AG09319 (cell line): ENCODE measurements around the gene ZNF660.
"Not testable (repeated sequence)": the region's sequence is repeated elsewhere in the genome, so short reads cannot be mapped to it uniquely, and the experiment has no call there.

Experiments used
- DNase-seq: peaks from one replicate; pipeline ENCODE4 v3.0.0-alpha.2; 2010; ENCODE audit warnings: low read depth; ENCODE audit errors: extremely low read depth
- CTCF ChIP-seq: IDR thresholded peaks from 2 replicates; pipeline ENCODE4 v1.5.1; 2011; ENCODE audit warnings: low read depth, mild to moderate bottlenecking, inconsistent platforms, low read length, moderate library complexity

The ZNF660 gene

GRCh38 chr3:44584646-44585501 is at the start of gene ZNF660:
TSS of gene ZNF660 (plus strand) at chr3:44584964. CDS start at chr3:44594194, 9,230 bp downstream.
- TF ChIP-seq CTCF: no peak
- peak; percentile 29 for DNase-seq

DNA sequence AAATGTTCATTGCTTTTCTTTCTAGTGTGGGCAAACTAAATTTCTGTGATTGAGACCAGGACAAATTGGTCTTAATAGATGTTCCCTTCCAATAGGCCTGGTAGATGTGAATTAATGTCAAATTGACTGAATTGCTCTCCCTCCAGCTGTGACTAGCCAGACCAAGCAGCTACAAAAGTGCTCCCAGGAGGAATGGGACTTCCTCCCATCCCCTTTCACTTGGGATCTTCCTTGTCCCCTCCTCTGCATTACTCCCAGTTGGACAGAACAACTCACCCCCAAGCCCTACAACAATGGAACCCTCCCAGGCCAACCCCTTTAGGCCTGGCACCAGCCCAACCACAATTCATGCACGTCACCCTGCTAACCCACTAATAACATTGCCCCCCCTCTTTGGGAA is 49.4 kb upstream of the ZNF660 start:
- no peak for TF ChIP-seq CTCF
- no peak for DNase-seq

- not testable (repeated sequence) for DNase-seq
Measured at GRCh38 chr3:44544811-44545210, 40.0 kb upstream of the ZNF660 start.

DNA sequence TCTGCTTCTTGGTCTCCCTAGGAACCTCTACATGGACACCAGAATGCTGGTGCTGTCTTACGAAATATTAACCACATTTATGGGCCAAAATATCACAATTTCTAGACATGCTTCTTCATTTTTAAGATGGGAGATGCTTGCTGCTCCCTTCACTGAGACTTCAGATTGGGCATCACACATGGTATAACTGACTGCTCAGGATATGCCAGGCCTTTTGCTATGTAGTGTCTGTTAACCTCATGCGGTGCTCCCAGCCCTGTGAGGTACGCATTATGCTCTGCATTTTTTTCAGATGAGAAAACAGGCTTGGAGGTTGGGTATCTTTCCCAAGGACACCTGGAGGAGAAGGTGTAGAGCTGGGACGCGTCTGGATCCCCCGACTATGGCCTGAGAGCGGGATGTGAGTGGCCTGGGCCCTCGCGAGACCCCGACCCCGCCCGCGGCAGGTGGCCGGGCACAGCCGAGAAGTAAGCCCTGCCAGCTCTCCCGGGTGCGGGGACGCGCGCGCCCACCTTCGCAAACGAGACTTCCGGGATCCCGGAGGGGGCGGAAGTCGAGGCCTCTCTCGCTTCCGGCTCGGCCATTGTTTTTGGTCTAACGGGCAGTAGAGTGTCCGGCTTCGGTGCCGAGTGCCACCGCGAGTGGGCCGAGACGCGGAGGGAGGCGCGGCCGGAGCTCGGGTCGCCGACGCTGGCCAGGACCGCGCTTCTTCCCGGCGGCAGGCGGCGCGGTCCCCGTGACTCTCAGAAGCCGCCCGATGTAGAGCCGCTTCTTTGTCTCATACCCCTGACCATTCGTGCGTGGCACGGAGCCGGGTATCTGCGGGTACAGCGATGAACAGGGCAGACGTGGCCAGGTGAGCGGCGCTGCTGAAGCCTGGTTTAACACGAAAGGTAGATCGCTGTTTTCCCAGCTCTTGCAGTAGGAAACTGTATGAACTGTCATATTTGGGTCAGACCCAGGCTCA is 29.9 kb upstream of the ZNF660 start, which contains the start of gene ZKSCAN7:
ZKSCAN7 (plus strand) TSS at position 568 of the 967 bp plus-strand sequence. CDS start 1,855 bp downstream, outside the sequence.
- no peak for DNase-seq
- no peak; the same call in 1 of the 2 replicates for TF ChIP-seq CTCF

- DNase-seq: no peak
- TF ChIP-seq CTCF: no peak
Measured at GRCh38 chr3:44555723-44556122, 29.0 kb upstream of the ZNF660 start.

DNA sequence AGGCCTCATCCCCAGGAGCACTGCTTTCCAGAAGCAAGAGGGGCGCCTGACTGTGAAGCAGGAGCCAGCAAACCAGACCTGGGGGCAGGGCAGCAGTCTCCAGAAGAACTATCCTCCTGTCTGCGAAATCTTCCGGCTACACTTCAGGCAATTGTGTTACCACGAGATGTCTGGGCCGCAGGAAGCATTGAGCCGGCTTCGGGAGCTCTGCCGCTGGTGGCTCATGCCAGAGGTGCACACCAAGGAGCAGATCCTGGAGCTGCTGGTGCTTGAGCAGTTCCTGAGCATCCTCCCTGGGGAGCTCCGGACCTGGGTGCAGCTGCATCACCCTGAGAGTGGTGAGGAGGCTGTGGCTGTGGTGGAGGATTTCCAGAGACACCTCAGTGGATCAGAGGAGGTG is 27.7 kb upstream of the ZNF660 start:
- no peak for DNase-seq
- no peak for TF ChIP-seq CTCF

DNA sequence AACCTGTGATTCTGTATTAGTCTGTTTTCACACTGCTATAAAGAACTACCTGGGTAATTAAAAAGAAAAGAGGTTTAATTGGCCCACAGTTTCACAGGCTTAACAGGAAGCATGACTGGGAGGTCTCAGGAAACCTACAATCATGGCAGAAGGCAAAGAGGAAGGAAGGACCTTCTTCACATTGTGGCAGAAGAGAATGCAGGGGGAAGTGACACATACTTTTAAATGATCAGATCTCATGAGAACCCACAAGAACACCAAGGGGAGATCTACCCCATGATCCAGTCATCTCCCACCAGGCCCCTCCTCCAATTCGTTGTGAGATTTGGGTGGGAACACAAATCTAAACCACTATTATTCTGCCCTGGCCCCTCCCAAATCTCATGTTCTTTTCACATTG is 23.7 kb upstream of the ZNF660 start:
- no peak for DNase-seq

More for the DNA sequence above, 23.7 kb upstream of the ZNF660 start:
- TF ChIP-seq CTCF: no peak
